ENCODE data around the gene PPIE.

PPIE gene

DNA sequence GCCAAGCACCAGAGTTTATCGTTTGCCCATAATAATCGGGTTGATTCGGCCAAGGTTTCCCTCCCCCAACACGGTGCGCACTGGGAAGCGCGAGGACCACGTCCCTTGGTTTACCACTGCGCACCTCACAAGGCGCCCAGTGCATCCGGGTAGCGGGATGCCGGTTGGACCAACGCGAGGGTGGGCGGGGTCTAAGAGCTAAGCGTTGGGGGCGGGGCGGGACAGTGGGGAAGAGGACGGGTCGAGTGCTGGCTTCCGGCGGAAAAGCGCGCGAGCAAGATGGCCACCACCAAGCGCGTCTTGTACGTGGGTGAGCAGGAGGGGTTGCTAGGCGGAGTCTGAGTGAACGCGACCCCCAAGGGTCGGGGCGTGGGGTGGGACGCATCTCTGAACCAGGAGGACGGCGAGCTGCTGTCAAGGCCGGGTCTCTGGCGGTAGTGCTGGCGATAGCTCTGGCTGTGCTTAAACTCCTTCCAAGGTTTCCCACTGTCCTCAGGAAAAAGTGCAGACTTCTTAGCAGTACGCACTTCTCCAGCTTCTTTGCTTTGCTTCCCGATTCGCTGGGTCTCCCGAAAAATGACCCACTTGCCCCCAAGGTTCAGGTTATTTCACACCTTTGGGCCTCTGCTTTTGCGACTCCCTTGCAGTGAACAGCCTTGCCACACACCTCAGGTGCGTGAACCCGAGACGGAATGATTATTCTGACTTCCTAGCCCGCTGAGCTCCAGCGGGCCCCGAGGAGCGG lies at the start of gene PPIE:
TSS of gene PPIE (plus strand) at position 261 of the 745 bp plus-strand sequence. CDS start at position 280, 19 bp downstream.
- DNase-seq, result peak; percentile 88

DNA sequence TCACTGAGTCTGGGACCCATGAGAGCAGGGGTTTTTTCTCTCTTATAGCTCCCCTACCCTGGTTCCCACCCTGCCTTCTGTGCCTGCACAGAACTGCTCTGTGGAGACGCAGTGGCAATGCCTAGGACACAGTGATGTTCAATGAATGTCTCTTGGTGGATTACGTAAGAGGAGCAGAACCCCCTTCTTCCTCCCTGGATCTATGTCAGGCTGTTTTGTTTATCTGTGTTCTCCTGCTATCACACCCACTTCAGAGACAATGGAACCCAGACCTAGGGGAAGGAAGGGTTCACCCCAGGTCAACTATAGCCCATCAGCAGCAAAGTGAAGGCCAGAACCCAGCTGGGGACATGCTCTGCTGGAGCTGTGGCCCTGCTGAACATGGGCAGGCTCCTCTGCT lies 49.5 kb upstream of the PPIE start:
- no peak for DNase-seq

DNA sequence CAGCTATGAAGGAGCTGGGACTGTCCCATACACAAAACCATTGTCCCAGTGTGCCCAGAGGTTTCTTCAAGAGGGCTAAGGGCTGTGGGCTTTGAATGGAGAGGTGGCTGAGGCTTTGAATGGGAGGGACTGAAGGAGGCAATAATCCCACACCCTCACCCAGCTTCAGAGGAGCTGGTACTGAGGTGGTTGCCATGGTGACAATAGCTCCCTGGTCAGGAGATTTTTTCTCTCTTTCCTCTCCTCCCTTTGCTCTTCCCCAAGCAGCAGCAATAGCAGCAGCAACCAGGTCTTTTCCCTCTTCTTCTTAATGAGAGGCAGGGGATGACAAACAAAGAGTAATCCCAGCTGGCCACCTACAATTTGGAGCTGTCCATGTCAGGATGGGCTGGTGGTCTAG lies 49.0 kb upstream of the PPIE start:
- DNase-seq, result no peak

- no peak for DNase-seq
These were observed 48.5 kb upstream of the PPIE start for GRCh38 chr1:39690225-39690624.

DNA sequence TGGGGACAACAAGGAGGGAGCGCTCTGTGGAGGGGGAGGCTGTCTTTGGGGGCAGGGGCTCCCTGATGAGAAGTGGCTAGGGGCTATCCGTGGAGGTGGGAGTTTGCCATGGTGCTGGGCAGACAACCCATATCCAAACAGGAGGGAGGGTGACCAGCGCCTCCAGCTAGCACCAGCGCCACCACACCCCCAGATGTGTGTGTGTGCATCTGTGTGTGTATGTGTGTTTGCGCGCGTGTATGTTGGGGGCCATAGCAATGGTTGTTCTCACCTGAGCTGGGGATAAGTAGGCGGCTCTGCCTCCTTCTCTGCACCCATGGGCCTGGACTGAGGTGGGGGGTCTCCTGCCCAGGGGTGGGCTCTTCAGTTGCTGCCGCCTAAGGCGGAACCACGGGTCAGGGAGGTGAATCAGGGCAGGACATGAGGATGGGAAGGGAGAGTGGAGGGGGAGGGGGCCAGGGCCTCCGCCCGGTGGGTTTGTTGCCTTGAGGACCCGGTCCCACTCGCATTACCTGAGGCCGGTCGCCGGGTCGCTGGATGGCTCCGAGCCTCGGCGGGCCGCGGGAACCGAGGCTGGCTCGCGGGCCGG lies 47.8 kb upstream of the PPIE start:
- no peak for DNase-seq

DNA sequence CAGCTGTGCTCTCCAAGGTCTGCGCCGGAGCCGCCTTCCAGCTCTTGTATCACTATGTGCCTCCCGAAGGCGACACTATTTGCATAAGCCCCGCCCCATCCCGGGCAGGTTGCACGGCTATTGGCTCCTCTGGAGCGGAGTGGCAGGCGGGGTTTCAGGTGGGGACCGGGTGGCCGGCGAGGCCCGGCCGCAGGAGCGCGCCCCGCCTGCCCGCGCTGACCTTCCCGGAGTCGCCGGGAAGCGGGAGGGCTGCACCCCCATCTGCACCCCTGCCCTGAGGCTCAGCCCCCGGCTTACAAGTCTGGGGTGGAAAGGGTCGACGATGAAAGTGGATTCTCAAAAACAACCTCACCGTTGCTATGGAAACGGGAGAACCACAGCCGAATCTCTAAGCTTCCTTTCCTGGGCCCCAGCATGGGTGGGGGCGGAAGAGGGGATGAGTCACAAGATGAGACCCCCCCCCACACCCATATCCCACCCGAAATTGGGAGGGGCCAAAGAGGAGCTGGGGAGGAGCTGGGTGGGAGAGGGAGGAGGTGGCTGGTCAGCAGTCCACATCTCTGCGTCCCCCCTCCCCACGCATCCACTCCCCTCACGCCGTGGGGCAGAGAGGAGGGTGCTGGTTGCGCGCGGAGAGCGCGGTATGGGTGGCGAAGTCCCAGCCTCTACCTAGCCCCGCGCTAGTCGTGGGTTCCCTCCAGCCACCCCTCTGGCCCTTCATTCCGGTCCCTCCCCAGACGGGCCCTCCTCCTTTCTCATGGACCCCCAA lies 47.1 kb upstream of the PPIE start, which contains the start of gene HPCAL4:
TSS of gene HPCAL4 (minus strand) at position 51 of the 769 bp plus-strand sequence. CDS start 6,830 bp downstream, outside the sequence.
- DNase-seq, result peak; percentile 36

- no peak for DNase-seq
These were observed 46.3 kb upstream of the PPIE start for GRCh38 chr1:39692152-39693074.

GRCh38 chr1:39694026-39694425 lies 44.7 kb upstream of the PPIE start:
- no peak for DNase-seq

GRCh38 chr1:39695016-39695415 lies 43.7 kb upstream of the PPIE start:
- no peak for DNase-seq

DNA sequence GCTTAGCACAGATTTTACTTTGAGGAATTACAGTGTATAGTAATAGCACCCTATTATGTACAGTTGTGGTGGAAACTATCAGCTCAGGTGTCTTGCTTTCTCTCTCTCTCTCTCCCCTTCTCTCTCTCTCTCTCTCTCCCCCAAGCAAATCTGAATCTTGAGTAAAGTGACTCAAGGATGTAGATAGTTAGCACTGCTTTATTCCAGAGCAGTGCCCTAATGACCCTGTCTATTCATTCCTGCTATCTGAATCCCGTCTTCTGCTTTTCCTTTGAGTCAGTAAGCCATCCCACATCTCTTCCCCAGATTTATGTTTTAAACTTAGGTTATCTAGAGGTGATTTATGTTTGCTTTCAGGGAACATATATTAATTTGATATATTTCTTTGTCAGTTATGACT lies 42.2 kb upstream of the PPIE start:
- no peak for DNase-seq

- DNase-seq, result no peak
These were observed 40.1 kb upstream of the PPIE start for GRCh38 chr1:39698568-39698967.

- DNase-seq, result no peak
These were observed 39.3 kb upstream of the PPIE start for GRCh38 chr1:39699419-39699818.

- DNase-seq, result no peak
These were observed 38.3 kb upstream of the PPIE start for GRCh38 chr1:39700348-39700747.

- no peak for DNase-seq
These were observed 37.6 kb upstream of the PPIE start for GRCh38 chr1:39701049-39701439.

GRCh38 chr1:39704757-39705156 lies 33.9 kb upstream of the PPIE start:
- no peak for DNase-seq

DNA sequence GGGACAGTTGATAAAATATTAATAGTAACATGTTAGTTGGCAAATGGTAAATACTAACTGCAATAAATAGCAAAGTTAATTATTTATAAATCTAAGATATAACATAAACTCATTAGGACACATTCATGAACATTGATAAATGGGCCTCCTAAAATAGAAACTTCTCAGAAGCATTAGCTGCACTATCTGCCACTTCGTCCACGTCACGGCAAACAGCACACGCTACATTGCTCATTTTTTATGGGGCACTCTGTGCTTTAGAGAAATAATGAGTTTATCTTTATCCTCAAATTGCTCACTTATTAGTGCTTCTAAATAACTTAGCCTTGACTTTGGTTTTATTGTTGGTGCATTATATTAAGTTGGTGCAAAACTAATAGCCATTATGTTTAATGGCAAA lies 31.2 kb upstream of the PPIE start:
- DNase-seq, result no peak

- DNase-seq, result no peak
These were observed 27.3 kb upstream of the PPIE start for GRCh38 chr1:39711104-39711965.

DNA sequence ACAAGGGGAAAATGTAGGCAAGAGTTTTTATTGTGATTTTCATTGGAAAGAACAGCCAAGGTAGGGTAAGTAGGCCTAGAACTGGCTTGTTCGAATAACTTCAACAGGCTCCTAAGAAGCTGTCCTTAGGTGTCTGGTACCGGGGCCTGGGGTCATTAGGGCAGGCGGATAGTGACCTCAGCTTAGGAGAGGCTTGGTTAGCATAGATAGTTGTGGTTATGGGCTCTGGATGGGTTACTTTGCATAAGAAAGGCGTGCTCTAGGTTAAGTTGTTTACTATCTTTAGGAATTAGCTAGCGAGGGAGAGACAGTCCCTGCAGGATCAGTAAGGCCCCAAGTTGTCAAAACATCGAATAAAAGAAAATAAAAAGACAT lies 26.7 kb upstream of the PPIE start:
- DNase-seq, result no peak

GRCh38 chr1:39713557-39713956 lies 25.1 kb upstream of the PPIE start:
- no peak for DNase-seq

DNA sequence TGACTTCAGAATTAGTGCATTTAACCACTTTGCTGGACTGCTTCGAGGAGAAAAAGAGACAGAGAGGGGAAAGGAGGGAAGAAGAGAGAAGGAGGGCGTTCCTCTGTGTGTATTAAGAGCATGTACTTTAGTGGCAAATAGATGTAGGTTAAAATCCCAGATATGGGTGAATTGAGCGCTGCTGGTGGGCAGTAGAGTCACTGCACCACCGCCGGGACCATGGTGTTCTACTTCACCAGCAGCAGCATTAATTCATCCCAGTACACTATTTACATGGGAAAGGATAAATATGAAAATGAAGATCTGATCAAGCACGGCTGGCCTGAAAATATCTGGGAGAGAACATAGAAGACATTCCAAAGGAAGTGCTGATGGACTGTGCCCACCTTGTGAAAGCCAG lies 20.9 kb upstream of the PPIE start:
- no peak for DNase-seq

- peak; percentile 32 for DNase-seq
These were observed 18.3 kb upstream of the PPIE start for GRCh38 chr1:39720094-39720999.

Data from kidney glomerular epithelial cell (primary cell).